Measurements from ENCODE around the gene NELFA. TPM values are rescaled to one million over a fixed set of nuclear protein-coding genes. Genes with fewer than 3 reads are reported as not detected.

NELFA gene
- polyA plus RNA-seq, 1 donor (not counting 4 experiments of a cell fraction or from before 2014, with no cell fraction given) = 9.9 TPM

DNA sequence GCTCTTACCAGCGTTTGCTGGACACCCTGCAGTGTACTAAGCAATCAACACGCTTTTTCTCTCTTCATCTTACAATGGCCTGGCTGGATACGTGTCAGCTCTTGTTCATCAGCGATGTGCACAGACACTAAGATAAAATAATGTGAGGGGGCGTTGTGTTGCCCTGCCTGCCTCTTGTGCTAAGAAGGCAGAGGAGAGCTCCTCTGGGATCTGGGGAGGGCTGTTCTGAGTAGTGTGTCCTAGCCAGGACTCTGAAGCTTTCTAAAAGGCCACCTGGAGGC lies 49.7 kb downstream of the NELFA start:
- Histone ChIP-seq H3K4me1 (ENCODE audit: control insufficient read depth, extremely low read depth, insufficient read depth, low read length) (no peaks in the 10 kb centered on the region), H3K36me3 (ENCODE audit: control insufficient read depth in 2 of 2, extremely low read depth in 1 of 2, insufficient read depth in 2 of 2, low read length in 2 of 2) (peaks cover 1 to 51% of the 10 kb centered on the region in 2 experiments), H3K27me3 (ENCODE audit: control insufficient read depth, extremely low read depth, insufficient read depth, low read length) (no peaks in the 10 kb centered on the region), H3K4me2 (ENCODE audit: control insufficient read depth, extremely low read depth, insufficient read depth, low read depth, low read length) (no peak overlapping the region), H3K4me3 (ENCODE audit: control insufficient read depth in 2 of 3, extremely low read depth in 1 of 3, insufficient read depth in 2 of 3, low read depth in 1 of 3, low read length in 3 of 3) (no peak overlapping the region), H4K20me1 (ENCODE audit: control insufficient read depth, extremely low read depth, insufficient read depth, low read length) (no peaks in the 10 kb centered on the region), H3K79me2 (ENCODE audit: control insufficient read depth, insufficient read depth, low read length) (peaks cover 2% of the 10 kb centered on the region), H3K9me3 (ENCODE audit: control insufficient read depth, low read depth, low read length) (no peaks in the 10 kb centered on the region), H2AFZ (ENCODE audit: control insufficient read depth, low read length) (no peak overlapping the region), H3K9ac (ENCODE audit: control insufficient read depth, extremely low read depth, insufficient read depth, low read length) (no peak overlapping the region), H3K27ac (ENCODE audit: control insufficient read depth, insufficient read depth, low read length) (no peak overlapping the region), H3K9me1 (ENCODE audit: control insufficient read depth, extremely low read depth, insufficient read depth, low read length) (no peaks in the 10 kb centered on the region)
- DNase-seq (ENCODE audit: low read depth, low spot score) = no peak
- FAIRE-seq = no peak
- dilution Hi-C loops (cut with MboI; ENCODE audit: extremely low pct_ligation_motif_present, low sequenced_read_pairs) = loop anchor here (10.0 kb wide), 1 partner anchor 56 kb away; no protein-coding TSS in a partner anchor
- TF ChIP-seq CTCF (optimal IDR thresholded peaks at IDR 0.05 in 1 of 3, IDR thresholded peaks at IDR 0.05 in 1 of 3, conservative IDR thresholded peaks at IDR 0.05 in 1 of 3; ENCODE audit: extremely low read depth in 1 of 3, insufficient read depth in 2 of 3, low read length in 3 of 3) (no peak), EZH2 (IDR thresholded peaks at IDR 0.05; ENCODE audit: low read length) (no peak)

- no peaks in the 10 kb centered on the region for H3K4me1 ChIP-seq (ENCODE audit: control insufficient read depth, extremely low read depth, insufficient read depth, low read length)
These were observed 50.3 kb downstream of the NELFA start for GRCh38 chr4:1958276-1959103.

More at GRCh38 chr4:1958276-1959103, 50.3 kb downstream of the NELFA start:
- Histone ChIP-seq H3K9me3 (ENCODE audit: control insufficient read depth, low read depth, low read length) (no peaks in the 10 kb centered on the region), H3K9me1 (ENCODE audit: control insufficient read depth, extremely low read depth, insufficient read depth, low read length) (no peaks in the 10 kb centered on the region), H3K79me2 (ENCODE audit: control insufficient read depth, insufficient read depth, low read length) (peaks cover 2% of the 10 kb centered on the region), H3K4me2 (ENCODE audit: control insufficient read depth, extremely low read depth, insufficient read depth, low read depth, low read length) (no peak overlapping the region), H3K27me3 (ENCODE audit: control insufficient read depth, extremely low read depth, insufficient read depth, low read length) (no peaks in the 10 kb centered on the region), H3K27ac (ENCODE audit: control insufficient read depth, insufficient read depth, low read length) (no peak overlapping the region), H3K4me3 (ENCODE audit: control insufficient read depth in 2 of 3, extremely low read depth in 1 of 3, insufficient read depth in 2 of 3, low read depth in 1 of 3, low read length in 3 of 3) (no peak overlapping the region), H3K36me3 (ENCODE audit: control insufficient read depth in 2 of 2, extremely low read depth in 1 of 2, insufficient read depth in 2 of 2, low read length in 2 of 2) (peaks cover 1 to 49% of the 10 kb centered on the region in 2 experiments), H3K9ac (ENCODE audit: control insufficient read depth, extremely low read depth, insufficient read depth, low read length) (no peak overlapping the region), H2AFZ (ENCODE audit: control insufficient read depth, low read length) (no peak overlapping the region), H4K20me1 (ENCODE audit: control insufficient read depth, extremely low read depth, insufficient read depth, low read length) (no peaks in the 10 kb centered on the region)
- no peak for FAIRE-seq
- TF ChIP-seq EZH2 (IDR thresholded peaks at IDR 0.05; ENCODE audit: low read length) (no peak), CTCF (optimal IDR thresholded peaks at IDR 0.05 in 1 of 3, IDR thresholded peaks at IDR 0.05 in 1 of 3, conservative IDR thresholded peaks at IDR 0.05 in 1 of 3; ENCODE audit: extremely low read depth in 1 of 3, insufficient read depth in 2 of 3, low read length in 3 of 3) (no peak)
- no peak for DNase-seq (ENCODE audit: low read depth, low spot score)
- dilution Hi-C loops (cut with MboI; ENCODE audit: extremely low pct_ligation_motif_present, low sequenced_read_pairs) = loop anchor here (10.0 kb wide), 1 partner anchor 56 kb away; no protein-coding TSS in a partner anchor

All from keratinocyte (primary cell).